Measurements from ENCODE around the gene TBL2.
"Not testable (repeated sequence)": the region's sequence is repeated elsewhere in the genome, so short reads cannot be mapped to it uniquely, and the experiment has no call there.

TBL2 gene

GRCh38 chr7:73567846-73568685 lies 10.3 kb downstream of the TBL2 start:
- no peak for DNase-seq

- no peak for DNase-seq
Observed at GRCh38 chr7:73567140-73567539, 11.2 kb downstream of the TBL2 start.

- not testable (repeated sequence) for DNase-seq
Observed at GRCh38 chr7:73566431-73566830, 11.9 kb downstream of the TBL2 start.

GRCh38 chr7:73565675-73566340 lies 12.6 kb downstream of the TBL2 start:
- no peak for DNase-seq

- DNase-seq, result no peak
Observed at GRCh38 chr7:73560109-73560835, 18.1 kb downstream of the TBL2 start.

- peak; percentile 70 for DNase-seq
Observed at GRCh38 chr7:73557397-73558257, 20.8 kb downstream of the TBL2 start, which contains the start of gene BCL7B. Gene BCL7B (minus strand): TSS chr7:73557690. CDS start chr7:73557578, 112 bp downstream.

GRCh38 chr7:73557108-73557396 lies 21.3 kb downstream of the TBL2 start:
- peak; percentile 87 for DNase-seq

GRCh38 chr7:73556208-73557107 lies 21.9 kb downstream of the TBL2 start:
- no peak for DNase-seq

GRCh38 chr7:73555411-73555982 lies 22.9 kb downstream of the TBL2 start:
- DNase-seq, result no peak

GRCh38 chr7:73550093-73550492 lies 28.3 kb downstream of the TBL2 start:
- DNase-seq, result not testable (repeated sequence)

- no peak for DNase-seq
Observed at GRCh38 chr7:73549176-73549575, 29.2 kb downstream of the TBL2 start.

GRCh38 chr7:73547841-73548240 lies 30.5 kb downstream of the TBL2 start:
- no peak for DNase-seq

- no peak for DNase-seq
Observed at GRCh38 chr7:73544678-73545077, 33.7 kb downstream of the TBL2 start.

GRCh38 chr7:73541722-73542121 lies 36.7 kb downstream of the TBL2 start:
- DNase-seq, result no peak

- DNase-seq, result no peak
Observed at GRCh38 chr7:73539709-73540108, 38.7 kb downstream of the TBL2 start.

- DNase-seq, result not testable (repeated sequence)
Observed at GRCh38 chr7:73538510-73538909, 39.9 kb downstream of the TBL2 start.

- DNase-seq, result no peak
Observed at GRCh38 chr7:73537051-73537450, 41.3 kb downstream of the TBL2 start.

- DNase-seq, result no peak
Observed at GRCh38 chr7:73536479-73536878, 41.9 kb downstream of the TBL2 start.

GRCh38 chr7:73535918-73536317 lies 42.5 kb downstream of the TBL2 start:
- not testable (repeated sequence) for DNase-seq

GRCh38 chr7:73533742-73534141 lies 44.6 kb downstream of the TBL2 start:
- no peak for DNase-seq

GRCh38 chr7:73532224-73532623 lies 46.2 kb downstream of the TBL2 start:
- no peak for DNase-seq

Measured in activated CD4-positive, alpha-beta T cell treated with anti-CD3 and anti-CD28 coated beads, Interleukin-2, amount 50 U/mL, for 1 hour (primary cell).